Activated CD8-positive, alpha-beta T cell treated with anti-CD3 and anti-CD28 coated beads for 36 hours (primary cell): ENCODE data around the gene GSTM1. TPM values are rescaled to one million over a fixed set of nuclear protein-coding genes. Genes with fewer than 3 reads are reported as not detected.
"Not testable (repeated sequence)": the region's sequence is repeated elsewhere in the genome, so short reads cannot be mapped to it uniquely, and the experiment has no call there.

Experiments
- ATAC-seq: fragments of 200-7000 bp; cut with Tn5 transposase; one replicate; pipeline ENCODE4 v1.10.0; 2021; ENCODE audit warnings: mild to moderate bottlenecking, moderate library complexity
- CTCF ChIA-PET: fragments of 350-600 bp; sonication (Branson Sonifier 250); formaldehyde crosslinking; loops from one replicate; lab custom pipeline; 2021; ENCODE audit warnings: antibody characterized with exemption; lab: Charles Lee
- POLR2A ChIA-PET: fragments of 350-600 bp; sonication (Branson Sonifier 250); formaldehyde crosslinking; loops from one replicate; lab custom pipeline; 2021; ENCODE audit warnings: antibody characterized with exemption; lab: Charles Lee
- DNase-seq: peaks from one replicate; pipeline ENCODE4 v3.0.0-alpha.2; 2020
- H3K27ac Mint-ChIP-seq: one replicate; pipeline ENCODE4 v1.8.0; 2021; ENCODE audit warnings: mild to moderate bottlenecking, mixed read lengths
- H3K27me3 Mint-ChIP-seq: one replicate; pipeline ENCODE4 v1.8.0; 2021; ENCODE audit warnings: mixed read lengths
- H3K36me3 Mint-ChIP-seq: one replicate; pipeline ENCODE4 v1.8.0; 2021; ENCODE audit warnings: low read depth, mixed read lengths
- H3K4me1 Mint-ChIP-seq: one replicate; pipeline ENCODE4 v1.8.0; 2021; ENCODE audit warnings: low read depth, mixed read lengths
- H3K4me3 Mint-ChIP-seq: one replicate; pipeline ENCODE4 v1.8.0; 2021; ENCODE audit warnings: mild to moderate bottlenecking, moderate library complexity, mixed read lengths
- H3K9me3 Mint-ChIP-seq: one replicate; pipeline ENCODE4 v1.8.0; 2021; ENCODE audit warnings: mixed read lengths
- intact Hi-C: fragments of 100-400 bp; cut with micrococcal nuclease; formaldehyde crosslinking; loops from one replicate; pipeline ENCODE4 v1.10.0; 2022
- total RNA-seq, 2 experiments: library from RNA; stranded (reverse); gene quantifications; one replicate each; pipeline ENCODE4 v1.2.3, GENCODE V29; 2021
- TF ChIP-seq, protein P1 (sequence below): fragments of 200-600 bp; IDR thresholded peaks from one replicate; pipeline ENCODE4 v1.8.0; 2022; ENCODE audit warnings: antibody characterized with exemption, mild to moderate bottlenecking

The GSTM1 gene
- total RNA-seq, 2 experiments from 2014 or later, result 47.9 to 49.6 TPM

DNA sequence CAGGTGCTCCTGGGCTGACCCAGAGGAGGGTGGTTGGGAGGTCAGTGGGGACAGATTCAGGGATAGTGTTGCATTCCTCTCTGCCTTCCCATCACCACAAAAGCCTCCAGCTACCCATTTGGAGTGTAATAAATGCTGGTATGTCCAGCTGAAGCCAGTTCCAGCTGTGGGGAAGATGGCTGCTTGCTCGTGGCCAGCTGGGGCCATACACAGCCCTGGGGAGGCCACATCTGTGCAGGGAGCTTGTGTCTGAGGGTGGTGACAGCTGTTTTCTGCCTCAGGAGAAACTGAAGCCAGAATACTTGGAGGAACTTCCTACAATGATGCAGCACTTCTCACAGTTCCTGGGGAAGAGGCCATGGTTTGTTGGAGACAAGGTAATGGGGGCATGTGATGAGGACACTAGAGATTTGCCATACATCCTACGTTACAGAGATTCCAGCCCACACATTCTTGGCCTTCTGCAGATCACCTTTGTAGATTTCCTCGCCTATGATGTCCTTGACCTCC, 29.0 kb upstream of the GSTM1 start:
- ChIA-PET POLR2A (interaction anchor here (1.0 to 1.1 kb wide), 2 partner anchors 10 to 39 kb away, joined by 3 to 4 read pairs; partner anchors contain the start of genes GNAT2 and GSTM2), CTCF (interaction anchor here (0.7 to 2.8 kb wide), 7 partner anchors 13 to 301 kb away, joined by 3 to 26 read pairs (median 3); no protein-coding TSS in a partner anchor)
- Mint-ChIP-seq H3K27ac (no peak overlapping the region), H3K36me3 (no peaks in the 10 kb centered on the region), H3K4me1 (peaks cover 6% of the 10 kb centered on the region), H3K27me3 (no peaks in the 10 kb centered on the region), H3K4me3 (no peak overlapping the region), H3K9me3 (no peaks in the 10 kb centered on the region)
- DNase-seq (no peak), ATAC-seq (no peak)
- intact Hi-C loops, result no loop called here
- TF ChIP-seq, protein P1, sequence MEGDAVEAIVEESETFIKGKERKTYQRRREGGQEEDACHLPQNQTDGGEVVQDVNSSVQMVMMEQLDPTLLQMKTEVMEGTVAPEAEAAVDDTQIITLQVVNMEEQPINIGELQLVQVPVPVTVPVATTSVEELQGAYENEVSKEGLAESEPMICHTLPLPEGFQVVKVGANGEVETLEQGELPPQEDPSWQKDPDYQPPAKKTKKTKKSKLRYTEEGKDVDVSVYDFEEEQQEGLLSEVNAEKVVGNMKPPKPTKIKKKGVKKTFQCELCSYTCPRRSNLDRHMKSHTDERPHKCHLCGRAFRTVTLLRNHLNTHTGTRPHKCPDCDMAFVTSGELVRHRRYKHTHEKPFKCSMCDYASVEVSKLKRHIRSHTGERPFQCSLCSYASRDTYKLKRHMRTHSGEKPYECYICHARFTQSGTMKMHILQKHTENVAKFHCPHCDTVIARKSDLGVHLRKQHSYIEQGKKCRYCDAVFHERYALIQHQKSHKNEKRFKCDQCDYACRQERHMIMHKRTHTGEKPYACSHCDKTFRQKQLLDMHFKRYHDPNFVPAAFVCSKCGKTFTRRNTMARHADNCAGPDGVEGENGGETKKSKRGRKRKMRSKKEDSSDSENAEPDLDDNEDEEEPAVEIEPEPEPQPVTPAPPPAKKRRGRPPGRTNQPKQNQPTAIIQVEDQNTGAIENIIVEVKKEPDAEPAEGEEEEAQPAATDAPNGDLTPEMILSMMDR, result no peak

DNA sequence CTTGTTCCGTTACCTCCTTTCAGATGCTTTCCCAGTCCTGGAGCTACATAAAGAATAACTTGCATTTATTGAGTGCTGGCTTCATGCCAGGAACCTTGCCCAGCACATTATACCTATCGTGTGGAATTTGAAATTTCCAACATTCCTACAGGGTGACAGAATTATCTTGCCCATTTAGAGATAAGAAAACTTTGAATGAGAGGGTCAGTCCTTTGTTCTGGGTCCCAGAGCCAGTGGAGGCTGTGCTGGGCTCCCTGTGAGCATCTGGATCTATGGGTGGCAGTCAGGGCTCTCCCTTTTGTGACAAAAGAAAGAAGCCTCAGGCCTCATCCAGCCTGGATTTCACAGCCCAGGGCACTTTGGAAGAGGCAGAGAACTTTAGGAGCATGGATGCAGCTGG, 28.5 kb upstream of the GSTM1 start:
- H3K27ac Mint-ChIP-seq, result no peak overlapping the region
- DNase-seq, result no peak
- no peaks in the 10 kb centered on the region for H3K9me3 Mint-ChIP-seq
- H3K27me3 Mint-ChIP-seq, result no peaks in the 10 kb centered on the region
- intact Hi-C loops, result no loop called here
- no peaks in the 10 kb centered on the region for H3K36me3 Mint-ChIP-seq
- H3K4me1 Mint-ChIP-seq, result peaks cover 6% of the 10 kb centered on the region
- no peak for ATAC-seq
- ChIA-PET CTCF (interaction anchor here (1.2 to 2.8 kb wide), 3 partner anchors 12 to 19 kb away, joined by 5 to 26 read pairs (median 6); no protein-coding TSS in a partner anchor), POLR2A (no interaction called here)
- TF ChIP-seq, protein P1, result no peak
- H3K4me3 Mint-ChIP-seq, result no peak overlapping the region

DNA sequence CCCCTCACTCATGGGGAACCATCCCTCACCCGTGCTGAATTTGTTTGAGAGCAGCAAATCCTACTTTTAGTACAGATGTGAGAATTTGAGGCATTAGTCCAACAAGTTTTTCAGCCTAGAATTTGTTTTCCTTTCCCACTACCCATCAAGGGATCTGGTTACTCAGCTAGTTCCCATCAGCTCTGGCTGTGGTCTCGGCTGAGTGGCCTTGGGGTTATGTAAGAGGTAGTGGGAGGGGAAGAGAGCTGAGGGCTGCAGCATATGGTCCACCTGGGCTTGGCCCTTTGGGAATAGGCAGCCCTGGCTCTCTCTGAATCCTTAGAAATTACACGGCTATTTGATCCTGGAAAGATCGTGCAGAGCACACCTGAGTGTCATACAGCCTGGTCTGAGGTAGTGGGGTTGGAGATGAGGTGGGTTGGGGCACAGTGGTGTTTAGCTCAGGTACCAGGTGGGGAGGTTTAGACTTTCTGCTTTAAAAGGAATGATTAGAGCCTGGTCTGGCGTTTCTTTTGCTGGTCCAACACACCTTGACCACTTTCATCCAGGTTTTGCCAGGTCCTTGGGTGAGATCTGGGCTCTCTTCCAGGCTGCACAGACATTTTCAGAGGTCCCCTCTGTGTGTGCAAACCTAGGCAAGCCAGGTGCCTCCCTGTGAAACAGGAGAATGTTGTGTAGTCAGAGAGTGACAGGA, 27.5 kb upstream of the GSTM1 start:
- intact Hi-C loops, result no loop called here
- no peaks in the 10 kb centered on the region for H3K27me3 Mint-ChIP-seq

DNA sequence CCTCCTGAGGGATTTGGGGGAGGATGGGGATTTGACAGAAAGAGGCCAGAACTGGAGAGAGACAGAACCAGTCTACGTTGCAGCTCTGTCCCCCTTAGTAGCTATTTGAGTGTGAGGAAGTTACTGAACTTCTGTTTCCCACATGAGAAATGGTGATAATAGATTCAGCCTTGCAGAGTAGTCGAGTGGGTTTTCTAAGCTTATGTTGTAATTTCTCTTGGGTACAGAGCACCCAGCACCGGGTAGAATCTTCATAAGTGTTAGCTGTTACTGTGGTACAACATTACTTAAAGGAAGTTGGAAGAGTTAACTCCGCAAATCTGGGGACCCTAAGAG, 27.0 kb upstream of the GSTM1 start:
- intact Hi-C loops, H3K36me3 Mint-ChIP-seq, H3K4me3 Mint-ChIP-seq, H3K27ac Mint-ChIP-seq, H3K4me1 Mint-ChIP-seq, ATAC-seq, H3K27me3 Mint-ChIP-seq, DNase-seq, POLR2A ChIA-PET, H3K9me3 Mint-ChIP-seq: not testable (repeated sequence)
- CTCF ChIA-PET, result interaction anchor here (0.6 to 1.8 kb wide), 4 partner anchors 20 to 323 kb away, joined by 3 to 6 read pairs (median 4); partner anchors contain the start of gene GSTM1

More for the DNA sequence above, 27.5 kb upstream of the GSTM1 start:
- DNase-seq (no peak), ATAC-seq (no peak)
- peaks cover 3% of the 10 kb centered on the region for H3K4me1 Mint-ChIP-seq
- H3K36me3 Mint-ChIP-seq, result no peaks in the 10 kb centered on the region
- no peak overlapping the region for H3K27ac Mint-ChIP-seq
- no peaks in the 10 kb centered on the region for H3K9me3 Mint-ChIP-seq
- TF ChIP-seq, protein P1, result no peak
- no peak overlapping the region for H3K4me3 Mint-ChIP-seq
- CTCF ChIA-PET, result interaction anchor here (0.6 to 1.8 kb wide), 4 partner anchors 20 to 324 kb away, joined by 3 to 6 read pairs (median 4); partner anchors contain the start of gene GSTM1
- POLR2A ChIA-PET, result no interaction called here

DNA sequence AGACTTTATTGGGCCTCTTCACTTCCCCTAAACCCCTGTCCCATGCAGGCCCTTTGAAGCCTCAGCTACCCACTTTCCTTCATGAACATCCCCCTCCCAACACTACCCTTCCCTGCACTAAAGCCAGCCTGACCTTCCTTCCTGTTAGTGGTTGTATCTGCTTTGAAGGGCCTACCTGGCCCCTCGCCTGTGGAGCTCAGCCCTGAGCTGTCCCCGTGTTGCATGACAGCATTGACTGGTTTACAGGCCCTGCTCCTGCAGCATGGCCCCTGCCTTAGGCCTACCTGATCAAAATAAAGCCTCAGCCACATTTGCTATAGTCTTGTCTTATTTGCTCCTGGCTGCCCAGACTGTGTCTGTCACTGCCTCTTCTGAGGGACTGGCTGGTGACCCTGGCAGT, 26.2 kb upstream of the GSTM1 start:
- no peak overlapping the region for H3K27ac Mint-ChIP-seq
- intact Hi-C loops, result no loop called here
- no peak for DNase-seq
- H3K9me3 Mint-ChIP-seq, result no peaks in the 10 kb centered on the region
- POLR2A ChIA-PET, result interaction anchor here (1.1 kb wide), 1 partner anchor 23 kb away, joined by 4 read pairs; no protein-coding TSS in a partner anchor
- peaks cover 3% of the 10 kb centered on the region for H3K4me1 Mint-ChIP-seq
- TF ChIP-seq, protein P1, result no peak
- no peak for ATAC-seq
- H3K4me3 Mint-ChIP-seq, result no peak overlapping the region
- no peaks in the 10 kb centered on the region for H3K36me3 Mint-ChIP-seq
- CTCF ChIA-PET, result interaction anchor here (0.8 to 2.0 kb wide), 5 partner anchors 11 to 322 kb away, joined by 3 to 7 read pairs (median 4); no protein-coding TSS in a partner anchor
- H3K27me3 Mint-ChIP-seq, result no peaks in the 10 kb centered on the region
